AG08395 (cell line): Measurements from ENCODE around the gene SMYD1.

ENCODE experiments used
- DNase-seq: peaks from one replicate; pipeline ENCODE4 v3.0.0; 2012; ENCODE audit warnings: mixed read lengths, low spot score

The SMYD1 gene

GRCh38 chr2:88057437-88057844 is 10.2 kb upstream of the SMYD1 start:
- no peak for DNase-seq

DNA sequence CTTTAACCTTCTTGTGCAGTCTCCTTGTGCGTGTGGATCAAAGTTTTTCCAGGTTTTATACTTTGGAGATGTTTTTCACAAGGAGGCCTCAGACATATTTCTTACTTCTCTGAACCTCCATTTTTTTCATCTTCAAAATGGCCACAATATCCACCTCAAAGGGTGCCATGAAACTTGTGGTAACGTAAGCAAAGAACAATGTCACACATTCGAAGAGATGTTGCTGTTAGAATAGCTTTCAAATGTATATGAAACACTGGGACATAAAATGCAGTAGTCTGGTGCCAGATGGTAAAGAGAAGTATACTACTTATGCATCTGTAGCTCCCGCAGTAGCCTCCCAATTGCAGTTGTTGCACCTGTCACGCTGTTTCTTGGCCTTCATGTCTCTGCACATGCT is 9.4 kb upstream of the SMYD1 start:
- DNase-seq: no peak

- DNase-seq: peak; percentile 57
Observed at GRCh38 chr2:88059979-88060906, 7.4 kb upstream of the SMYD1 start.

DNA sequence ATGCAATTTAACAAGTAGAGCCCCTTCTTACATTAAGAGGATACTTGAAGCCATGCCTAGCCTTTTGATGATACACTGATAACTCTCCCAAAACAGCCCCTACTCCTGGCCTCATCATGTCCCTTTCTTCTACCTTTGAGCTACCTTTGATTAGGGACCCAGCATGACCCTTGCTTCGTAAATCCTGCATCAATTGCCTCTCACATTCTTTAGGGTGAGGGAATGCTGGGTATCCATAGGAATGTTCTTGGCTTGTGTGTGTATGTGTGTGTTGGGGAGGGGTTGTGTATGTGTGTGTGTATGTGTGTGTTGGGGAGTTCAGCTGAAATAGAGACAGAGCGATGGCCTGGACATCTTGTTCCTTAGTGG is 6.7 kb upstream of the SMYD1 start:
- DNase-seq: no peak

DNA sequence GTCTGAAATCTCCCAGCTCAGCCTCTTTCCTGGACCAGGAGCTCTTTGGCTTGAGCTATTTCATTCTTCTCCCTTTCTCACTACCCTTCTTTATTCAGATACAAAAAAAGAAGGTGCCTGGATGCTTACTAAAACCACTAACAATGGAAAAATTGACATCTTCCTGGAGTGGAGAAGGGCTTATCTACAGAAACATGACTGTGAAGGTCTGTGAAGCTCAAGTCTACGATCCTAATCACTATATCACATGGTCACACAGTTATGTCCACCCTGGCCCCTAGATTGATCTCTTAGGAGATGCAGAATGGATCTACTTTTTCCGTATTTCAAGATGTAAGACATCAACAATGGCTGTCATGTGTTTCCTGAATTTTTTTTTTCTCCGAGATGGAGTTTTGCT is 6.3 kb upstream of the SMYD1 start:
- no peak for DNase-seq

DNA sequence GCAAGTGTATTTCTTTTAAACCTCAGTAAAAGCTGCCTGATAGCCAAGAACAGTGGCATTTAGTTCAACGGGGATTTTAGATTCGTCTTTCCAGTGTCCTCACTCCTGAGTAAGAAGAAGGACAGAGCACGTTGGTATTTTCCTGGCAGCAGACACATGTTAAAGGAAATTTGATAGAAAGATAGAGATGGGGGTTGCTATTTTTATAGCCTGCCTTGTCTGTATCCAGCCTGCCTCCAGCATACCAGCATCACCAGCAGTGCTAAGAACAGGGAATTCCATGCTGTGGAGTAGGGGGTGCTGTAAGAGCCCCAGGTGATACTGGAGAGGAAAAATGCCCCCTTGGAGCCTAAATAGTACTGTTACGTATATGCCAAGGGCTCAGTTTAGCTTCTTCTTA is 1.1 kb upstream of the SMYD1 start:
- no peak for DNase-seq

DNA sequence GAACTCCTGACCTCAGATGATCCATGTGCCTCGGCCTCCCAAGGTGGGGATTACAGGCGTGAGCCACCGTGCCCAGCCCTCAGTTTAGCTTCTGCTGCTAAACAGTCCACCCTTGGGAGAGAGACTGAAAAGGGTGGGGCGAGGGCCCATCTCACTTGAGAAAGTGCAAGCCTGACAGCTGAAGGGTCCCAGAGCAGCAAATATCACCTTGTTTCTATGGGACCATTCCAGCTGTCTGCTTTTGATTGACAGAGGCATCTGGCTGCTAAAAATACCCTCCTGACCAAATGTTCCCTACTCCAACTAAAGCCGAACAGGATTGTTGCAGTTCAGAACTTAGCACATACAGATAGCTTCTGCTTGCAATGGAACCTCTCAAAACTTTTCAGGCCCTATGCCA is 436 bp upstream of the SMYD1 start:
- no peak for DNase-seq

- no peak for DNase-seq
Observed at GRCh38 chr2:88068044-88068443, 419 bp downstream of the SMYD1 start.

- no peak for DNase-seq
Observed at GRCh38 chr2:88069117-88069516, 1.5 kb downstream of the SMYD1 start.

DNA sequence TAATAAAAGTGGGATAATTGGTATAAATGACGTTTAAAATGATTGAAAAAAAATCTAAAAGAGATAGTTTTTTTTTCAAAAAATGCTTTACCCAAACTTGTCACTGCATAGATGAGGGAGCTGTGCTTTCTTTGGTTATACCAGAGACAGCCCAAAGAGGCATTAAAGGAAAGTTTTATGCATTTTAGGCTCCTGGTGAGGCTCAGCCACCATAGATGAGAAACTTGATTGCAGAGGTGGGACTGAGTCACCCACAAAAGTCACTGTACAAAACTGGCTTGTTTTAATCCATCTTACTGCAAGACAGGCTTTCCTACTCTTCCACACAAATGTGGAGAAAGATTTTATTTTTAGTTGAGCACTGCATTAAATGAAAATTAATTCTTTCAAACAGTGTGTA is 2.4 kb downstream of the SMYD1 start:
- no peak for DNase-seq

- no peak for DNase-seq
Observed at GRCh38 chr2:88071365-88071764, 3.7 kb downstream of the SMYD1 start.

DNA sequence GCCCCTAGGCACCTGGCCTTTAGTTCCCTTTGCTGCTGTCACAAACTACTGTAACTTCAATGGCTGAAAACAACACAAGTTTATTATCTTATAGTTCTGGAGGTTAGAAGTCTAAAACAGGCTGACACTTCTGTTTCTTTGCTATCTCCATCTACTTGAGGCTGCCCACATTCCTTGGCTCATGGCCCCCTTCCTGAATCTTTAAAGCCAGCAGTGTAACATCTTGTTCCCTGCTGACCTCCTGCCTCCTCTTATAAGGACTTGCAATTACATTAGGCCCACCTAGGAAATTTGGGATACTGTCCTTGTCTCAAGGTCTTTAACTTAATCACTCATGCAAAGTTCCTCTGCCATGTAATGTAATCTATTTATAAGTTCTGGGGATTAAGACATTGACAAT is 6.5 kb downstream of the SMYD1 start:
- DNase-seq: no peak

- peak; percentile 43 for DNase-seq
Observed at GRCh38 chr2:88074854-88075292, 7.2 kb downstream of the SMYD1 start.

- no peak for DNase-seq
Observed at GRCh38 chr2:88077080-88077479, 9.5 kb downstream of the SMYD1 start.

- no peak for DNase-seq
Observed at GRCh38 chr2:88078643-88079172, 11.1 kb downstream of the SMYD1 start.

DNA sequence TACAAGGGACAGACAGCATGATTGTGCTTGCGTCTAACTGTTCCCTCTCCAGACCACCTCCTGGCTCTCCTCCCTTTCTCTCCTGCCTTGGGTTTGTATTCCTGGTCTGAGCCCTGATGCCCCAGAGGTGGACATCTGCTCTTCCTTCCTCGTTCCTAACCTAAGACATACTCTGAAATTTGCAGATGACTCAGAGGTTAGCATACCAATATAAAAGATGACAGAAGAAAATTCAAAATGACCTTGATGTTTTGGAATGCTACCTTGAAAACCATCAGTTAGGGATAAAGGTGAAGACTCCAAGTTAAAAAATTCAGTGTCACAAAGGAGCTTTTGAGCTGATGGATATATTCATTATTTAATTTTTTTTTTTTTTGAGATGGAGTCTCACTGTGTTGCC is 12.9 kb downstream of the SMYD1 start:
- no peak for DNase-seq

GRCh38 chr2:88081924-88082608 is 14.4 kb downstream of the SMYD1 start:
- DNase-seq: no peak

DNA sequence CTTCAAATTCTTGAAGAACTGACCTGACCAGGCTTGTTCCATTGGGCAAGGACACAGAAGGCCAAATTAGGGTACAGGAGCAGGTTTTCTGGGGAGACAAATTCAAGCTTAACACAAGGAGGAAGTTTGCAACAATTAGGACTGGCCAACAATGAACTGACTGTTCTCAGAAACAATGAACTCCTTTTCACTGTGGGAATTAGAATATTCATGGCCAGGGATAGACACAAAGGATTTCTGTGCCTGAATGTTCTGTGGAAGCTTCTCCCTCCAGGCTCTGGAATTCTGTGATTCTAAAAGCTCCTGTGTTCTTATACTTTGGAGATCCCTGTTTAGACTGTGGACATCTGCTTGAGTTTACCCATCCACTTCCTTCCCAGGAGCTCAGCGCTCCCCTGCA is 15.2 kb downstream of the SMYD1 start:
- no peak for DNase-seq

DNA sequence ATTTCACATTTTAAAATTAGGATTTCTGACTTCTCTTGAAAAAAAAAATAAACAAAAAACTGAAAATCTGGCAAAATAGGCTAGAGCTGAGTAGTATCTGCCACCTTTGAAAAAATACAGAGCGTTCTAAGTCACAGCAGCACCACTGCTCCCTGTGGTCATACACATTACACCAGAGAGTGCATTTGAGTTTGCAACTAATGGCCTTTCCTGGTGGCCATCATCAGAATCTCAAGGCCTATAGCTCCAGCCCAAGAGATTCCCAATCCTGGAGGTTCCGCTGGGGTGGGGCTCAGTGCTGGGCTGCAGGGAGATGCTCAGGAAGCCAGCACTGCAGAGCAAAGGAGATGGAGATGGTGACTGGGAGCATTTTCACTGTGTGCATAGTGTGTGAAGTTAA is 17.5 kb downstream of the SMYD1 start:
- DNase-seq: no peak

- DNase-seq: no peak
Observed at GRCh38 chr2:88085602-88086001, 18.0 kb downstream of the SMYD1 start.

GRCh38 chr2:88086401-88086800 is 18.8 kb downstream of the SMYD1 start:
- no peak for DNase-seq

- DNase-seq: no peak
Observed at GRCh38 chr2:88087073-88087472, 19.4 kb downstream of the SMYD1 start.

DNA sequence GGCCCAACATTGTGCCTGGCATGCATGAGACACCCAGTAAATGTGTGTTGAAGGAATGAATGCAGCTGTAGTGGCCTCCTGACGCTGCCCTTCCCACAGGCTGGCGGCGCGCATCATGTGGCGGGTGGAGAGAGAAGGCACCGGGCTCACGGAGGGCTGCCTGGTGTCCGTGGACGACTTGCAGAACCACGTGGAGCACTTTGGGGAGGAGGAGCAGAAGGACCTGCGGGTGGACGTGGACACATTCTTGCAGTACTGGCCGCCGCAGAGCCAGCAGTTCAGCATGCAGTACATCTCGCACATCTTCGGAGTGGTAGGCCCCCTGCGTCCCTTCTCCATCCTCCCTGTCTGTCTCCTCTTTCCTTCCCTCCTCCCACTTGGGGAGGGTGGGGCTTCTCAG is 20.1 kb downstream of the SMYD1 start:
- DNase-seq: no peak
